Stimulated activated CD4-positive, alpha-beta T cell treated with anti-CD3 and anti-CD28 coated beads, TNF-alpha, amount 100 ng/mL, for 24 hours (primary cell): Measurements from ENCODE around the gene SREBF1.
"Not testable (repeated sequence)": the region's sequence is repeated elsewhere in the genome, so short reads cannot be mapped to it uniquely, and the experiment has no call there.

Source experiments
- DNase-seq, 3 experiments: peaks; one replicate each; pipeline ENCODE4 v3.0.0-alpha.2; 2020; ENCODE audit warnings: low read depth in 3 of 3

SREBF1 gene

DNA sequence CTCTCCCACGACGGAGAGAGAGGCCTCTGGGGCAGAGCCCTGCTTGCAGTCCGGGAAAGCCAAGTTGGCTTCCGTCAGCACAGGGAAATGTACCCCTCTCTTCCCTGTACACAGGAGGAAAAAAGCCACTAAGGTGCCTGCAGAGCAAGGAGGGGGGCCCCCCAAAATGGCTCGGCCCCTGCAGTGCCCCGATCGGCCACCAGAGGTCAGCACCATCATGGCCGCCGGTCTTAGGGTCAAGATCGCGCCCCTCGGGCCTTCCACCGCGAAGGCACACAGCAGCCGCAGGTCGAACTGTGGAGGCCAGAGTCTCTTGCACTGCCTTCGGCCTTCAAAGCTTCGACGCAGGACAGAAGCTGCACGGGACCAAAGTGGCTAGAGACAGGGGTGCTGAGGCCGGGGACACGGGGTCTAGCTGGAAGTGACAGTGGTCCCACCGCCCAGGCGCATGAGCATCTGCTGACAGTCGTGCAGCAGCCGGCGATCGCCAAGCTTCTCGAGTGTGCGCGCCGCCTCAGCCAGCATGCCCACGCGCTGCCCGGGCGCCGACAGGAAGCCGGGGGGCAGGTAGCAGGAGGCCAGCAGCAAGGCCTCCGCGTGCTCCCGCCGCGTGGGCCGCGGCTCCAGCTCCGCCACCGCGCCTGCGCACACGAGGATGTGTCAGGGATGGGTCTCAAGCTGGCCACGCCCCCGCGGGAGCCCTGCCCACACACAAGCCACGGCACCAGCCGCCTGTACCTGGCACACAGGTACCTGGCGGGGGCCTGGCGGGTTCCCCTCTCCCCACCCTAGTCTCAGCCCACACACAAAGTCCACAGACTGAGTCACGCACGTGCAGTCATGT is 24.4 kb downstream of the SREBF1 start:
- DNase-seq = peak in 2 of 3 experiments; percentile 29 to 50

DNA sequence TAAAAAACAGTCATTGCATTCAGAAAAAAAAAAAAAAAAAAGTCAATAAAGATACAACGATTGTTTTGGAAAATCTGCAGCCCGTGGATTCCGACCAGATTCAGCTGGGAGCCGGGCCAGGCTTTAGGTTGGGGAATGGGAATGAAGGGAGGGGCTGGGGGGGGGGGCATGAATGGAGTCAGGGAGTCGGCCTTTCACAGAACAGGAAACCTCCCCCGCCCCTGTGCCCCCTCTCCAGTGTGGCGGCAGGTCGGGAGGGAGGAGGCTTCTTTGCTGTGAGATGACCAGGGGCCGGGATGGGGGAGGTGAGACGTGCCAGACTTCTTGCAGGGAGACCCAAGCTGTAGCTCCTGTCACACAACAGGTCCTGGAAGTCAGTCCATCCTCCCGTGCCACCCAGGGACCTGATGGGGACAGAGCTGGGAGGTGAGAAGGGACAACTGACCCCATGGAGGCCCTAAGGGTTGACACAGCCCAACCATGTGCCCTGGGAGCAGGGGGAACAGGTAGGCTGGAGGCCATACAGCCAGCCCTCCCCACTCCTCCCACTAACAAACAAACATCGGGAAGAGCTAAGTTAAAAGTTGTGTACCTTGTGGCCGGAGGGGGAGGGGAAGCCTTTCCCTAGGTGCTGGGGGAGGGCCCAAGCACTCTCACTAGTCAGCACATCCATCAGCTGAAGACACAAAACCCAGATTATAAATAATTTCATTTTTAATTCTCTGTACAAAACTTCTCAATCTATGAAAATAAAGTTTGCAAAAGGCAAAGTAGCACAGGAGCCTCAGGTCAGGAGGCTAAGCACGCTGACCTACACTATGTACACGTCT is 25.2 kb downstream of the SREBF1 start:
- no peak for DNase-seq

DNA sequence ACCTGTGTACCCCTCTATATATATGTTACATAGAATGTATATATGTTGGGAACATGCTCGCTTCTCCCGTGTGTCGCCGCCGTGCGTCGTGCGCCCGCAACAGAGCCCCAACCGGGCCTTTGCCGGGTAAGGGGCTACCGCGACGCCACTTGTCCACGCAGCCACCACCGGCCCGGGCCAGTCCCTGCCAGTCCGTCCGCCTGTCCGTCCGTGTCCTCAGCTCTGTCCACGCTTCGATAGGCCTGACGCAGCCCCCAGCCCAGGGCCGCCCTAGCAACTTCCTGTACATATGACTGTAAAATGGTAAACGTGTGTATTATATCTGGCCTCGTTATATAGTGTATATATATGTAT is 25.9 kb downstream of the SREBF1 start:
- no peak for DNase-seq

DNA sequence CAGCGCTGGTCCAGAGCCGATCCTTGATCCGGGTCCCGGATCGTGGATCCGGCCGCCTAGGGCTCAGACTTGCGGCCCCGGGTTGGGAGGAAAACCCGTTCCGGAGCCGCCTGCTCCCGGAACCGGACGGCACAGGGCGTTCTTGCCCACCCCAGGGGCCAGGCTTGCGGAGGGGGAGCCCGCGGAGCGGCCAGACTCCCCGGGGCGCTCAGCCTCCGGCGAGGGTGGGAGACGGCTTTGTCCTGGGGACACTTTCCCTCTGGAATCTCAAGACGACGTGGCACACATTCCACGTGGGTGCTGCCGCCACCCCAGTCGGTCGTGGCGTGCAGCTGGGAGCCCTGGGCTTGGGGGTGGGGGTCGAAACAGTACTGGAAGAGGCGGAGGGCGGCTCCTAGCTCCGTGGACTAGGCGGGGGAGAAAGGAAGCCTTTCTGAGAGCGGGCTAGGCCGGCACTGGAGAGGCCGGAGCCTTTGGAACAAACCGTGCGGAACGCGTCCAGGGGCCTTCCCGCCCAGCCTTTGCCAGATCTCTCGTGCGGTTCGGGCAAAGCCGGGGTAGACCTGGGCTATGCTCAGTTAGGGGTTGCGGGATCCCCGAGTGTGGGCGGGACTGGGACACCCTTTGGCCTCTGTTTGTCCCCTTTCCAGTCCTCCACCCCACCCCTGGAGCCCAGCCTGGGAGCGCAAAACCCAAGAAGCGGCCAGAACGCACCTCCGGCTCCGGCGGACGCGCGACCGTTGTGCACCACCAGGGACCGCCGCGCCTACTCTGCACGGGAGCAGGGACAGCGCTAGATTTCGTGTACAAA is 26.5 kb downstream of the SREBF1 start:
- DNase-seq = no peak

DNA sequence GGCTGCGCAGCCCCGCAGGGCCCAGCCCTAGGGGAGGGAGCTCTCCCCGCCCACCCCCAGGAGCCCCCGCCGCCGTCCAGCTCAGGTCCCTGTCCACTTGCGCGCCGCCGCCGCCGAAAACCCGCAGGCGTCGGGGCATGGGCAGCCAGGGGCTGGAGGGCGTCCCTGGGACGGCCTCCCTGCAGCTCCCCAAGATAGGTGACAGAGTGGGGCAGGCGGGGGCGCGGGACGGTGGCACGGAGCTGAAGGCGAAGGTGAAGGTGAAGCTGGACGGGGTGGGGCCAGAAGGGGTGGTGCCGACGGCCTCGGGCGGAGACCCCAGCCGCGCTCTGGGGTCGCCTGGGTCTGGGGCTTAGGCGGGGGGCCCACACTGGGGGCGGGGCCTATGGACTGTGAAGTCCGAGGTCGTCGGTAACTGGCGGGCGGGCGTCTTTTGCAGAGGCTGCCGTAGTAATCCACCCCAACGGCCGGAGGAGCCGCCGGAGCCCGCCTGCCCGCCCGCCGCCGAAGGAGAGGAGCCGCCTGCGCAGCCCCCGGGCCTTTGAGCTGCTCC is 27.2 kb downstream of the SREBF1 start:
- no peak for DNase-seq

DNA sequence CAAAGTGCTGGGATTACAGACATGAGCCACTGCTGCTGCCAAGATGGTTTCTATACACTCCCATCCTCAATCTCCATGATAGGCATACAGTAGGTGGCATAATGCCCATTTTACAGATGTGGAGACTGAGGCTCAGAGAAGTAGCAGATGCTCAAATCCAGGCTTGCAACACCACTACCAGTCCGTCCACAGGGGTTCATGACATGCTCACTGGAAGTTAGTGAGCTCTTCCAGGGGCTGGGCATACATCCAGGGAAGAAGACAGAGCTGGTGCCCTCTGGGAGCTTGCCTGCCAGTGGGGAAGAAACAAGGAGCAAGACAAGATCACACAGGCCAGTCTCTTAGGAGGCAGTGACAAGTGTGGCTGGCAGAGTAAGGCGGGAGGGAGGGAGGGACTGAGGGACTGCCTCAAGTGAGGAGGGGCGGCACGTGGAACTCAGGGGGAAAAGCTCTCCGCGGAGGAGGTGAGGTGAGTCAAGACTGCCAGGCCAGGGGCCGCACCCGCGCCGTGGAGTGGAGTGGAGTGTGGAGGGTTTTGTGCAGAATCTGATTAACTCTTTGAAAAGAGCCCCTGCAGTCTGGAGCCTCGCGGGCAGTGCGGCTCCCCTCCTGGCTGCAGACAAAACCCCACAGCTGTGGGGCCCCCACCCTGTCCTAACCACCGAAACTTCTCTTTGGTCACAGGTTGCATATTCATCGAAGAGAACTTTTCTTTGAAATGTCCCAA is 27.9 kb downstream of the SREBF1 start:
- no peak for DNase-seq

DNA sequence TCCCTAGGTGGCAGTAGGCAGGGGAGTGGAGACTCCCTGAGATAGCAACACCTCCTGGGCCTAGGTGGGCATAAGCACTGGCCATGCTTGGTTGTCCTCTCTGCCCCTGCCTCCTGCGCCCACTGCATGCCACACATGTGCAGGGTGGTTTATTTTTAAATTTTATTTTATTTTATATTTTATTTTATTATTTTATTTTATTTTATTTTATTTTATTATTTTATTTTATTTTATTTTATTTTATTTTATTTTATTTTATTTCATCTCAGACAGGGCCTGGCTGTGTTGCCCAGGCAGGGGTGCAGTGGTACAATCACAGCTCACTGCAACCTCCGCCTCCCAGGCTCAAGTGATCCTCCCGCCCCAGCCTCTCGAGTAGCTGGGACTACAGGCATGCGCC is 28.6 kb downstream of the SREBF1 start:
- DNase-seq = not testable (repeated sequence)

DNA sequence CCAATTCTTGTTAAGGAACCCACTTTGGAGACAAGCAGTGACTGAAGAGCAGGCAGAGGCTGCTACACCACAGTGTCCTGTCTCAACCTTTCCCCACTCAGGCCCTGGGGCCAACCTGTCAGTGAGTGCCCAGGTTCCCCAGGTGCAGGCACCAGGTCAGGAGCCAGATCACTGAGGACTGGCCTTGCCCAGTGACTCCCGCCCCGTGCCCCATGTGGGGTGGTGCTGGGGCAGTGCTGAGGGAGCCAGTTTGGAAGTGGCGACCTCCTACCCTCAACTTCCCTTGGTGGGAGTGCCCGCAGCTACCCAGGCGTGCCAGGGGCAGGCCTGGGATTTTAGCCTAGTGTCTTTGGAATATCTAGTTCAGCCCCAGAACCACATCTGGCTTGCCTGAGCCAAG is 29.3 kb downstream of the SREBF1 start:
- DNase-seq = no peak

DNA sequence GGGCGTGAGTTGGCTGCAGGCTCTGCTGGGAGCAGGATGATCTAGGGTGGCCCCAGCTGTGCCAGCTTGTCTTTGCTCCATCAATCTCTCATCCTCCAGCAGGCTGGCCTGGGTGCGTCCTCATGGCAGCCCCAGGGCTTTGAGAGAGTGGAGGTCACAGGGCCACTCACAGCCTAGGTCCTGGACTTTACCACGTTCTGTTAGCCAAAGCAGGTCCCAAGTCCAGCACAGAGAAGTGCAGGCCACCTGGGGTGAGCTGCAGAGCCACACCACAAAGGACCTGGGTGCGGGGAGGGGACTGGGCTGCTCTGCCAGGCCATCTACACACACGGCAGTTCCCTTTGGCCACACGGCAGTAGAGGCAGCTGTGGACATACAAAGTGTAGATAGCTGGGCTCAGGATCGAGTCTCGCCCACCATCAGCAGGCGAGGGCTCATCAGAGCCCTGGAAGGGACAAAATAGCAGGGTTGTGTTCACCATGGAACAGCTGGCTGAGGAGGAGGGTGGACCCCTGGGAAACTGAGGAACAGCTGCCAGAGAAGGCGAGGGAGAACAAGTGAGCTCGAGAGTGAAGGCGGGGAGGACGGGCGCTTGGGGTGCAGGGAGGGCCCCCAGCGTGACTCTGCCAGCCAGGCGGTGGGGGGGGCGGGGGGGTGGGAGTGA is 30.0 kb downstream of the SREBF1 start:
- no peak for DNase-seq

DNA sequence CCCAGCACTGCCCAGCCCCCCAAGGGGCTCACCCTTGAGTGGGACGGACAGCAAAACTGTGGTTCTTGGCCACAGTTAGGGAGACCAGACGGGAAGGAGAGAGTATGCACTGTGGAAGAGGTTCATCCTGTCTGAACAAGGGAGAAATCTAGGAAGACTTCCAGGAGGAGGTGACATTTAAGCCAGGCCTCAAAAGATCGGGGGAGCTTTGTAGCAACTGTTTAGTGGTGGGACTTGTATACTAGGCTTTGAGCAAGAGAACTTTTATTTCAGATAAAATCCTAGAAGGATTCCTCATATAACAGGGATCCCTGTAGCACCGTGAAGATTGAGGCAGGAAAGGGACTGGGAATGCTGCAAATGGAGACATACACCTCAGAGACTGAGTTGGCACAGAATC is 30.8 kb downstream of the SREBF1 start:
- no peak for DNase-seq

DNA sequence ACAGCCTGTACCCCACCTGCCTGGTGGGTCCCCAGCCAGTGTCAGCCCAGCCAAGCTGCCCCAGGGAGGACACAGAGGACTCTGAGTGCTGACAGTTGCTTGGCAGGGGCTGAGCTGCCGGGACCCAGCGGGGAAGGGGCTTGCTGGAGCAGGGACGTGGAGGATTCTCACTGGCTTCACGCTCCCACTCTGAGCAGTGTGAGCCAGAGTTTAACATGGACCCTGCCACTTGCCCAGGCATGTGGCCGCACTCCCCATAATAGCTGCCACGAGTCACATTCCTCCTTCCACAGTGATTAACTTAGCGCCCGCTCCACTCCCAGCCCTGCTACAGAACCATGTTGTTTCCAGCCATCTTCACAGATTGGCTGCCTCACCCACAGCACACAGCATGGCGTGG is 31.2 kb downstream of the SREBF1 start:
- DNase-seq = no peak

DNA sequence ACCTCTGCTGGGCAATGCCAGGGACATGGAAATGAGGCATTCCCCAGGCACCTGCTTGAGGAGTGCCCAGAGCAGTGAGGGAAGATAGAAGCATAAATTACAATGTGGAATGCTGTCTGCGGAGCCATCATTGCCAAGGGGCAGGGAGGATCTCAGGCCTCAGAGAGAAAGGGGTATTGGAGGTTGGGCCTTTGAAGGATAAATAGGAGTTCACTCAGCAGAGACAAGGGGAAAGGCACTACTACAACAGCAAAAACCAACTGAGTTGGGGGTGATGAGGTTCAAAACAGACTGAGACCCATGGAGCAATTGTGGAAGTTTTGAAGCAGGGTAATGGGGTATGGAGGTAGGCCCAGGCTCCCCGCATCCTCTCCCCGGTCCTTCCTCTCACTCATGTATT is 32.8 kb downstream of the SREBF1 start:
- DNase-seq = no peak

DNA sequence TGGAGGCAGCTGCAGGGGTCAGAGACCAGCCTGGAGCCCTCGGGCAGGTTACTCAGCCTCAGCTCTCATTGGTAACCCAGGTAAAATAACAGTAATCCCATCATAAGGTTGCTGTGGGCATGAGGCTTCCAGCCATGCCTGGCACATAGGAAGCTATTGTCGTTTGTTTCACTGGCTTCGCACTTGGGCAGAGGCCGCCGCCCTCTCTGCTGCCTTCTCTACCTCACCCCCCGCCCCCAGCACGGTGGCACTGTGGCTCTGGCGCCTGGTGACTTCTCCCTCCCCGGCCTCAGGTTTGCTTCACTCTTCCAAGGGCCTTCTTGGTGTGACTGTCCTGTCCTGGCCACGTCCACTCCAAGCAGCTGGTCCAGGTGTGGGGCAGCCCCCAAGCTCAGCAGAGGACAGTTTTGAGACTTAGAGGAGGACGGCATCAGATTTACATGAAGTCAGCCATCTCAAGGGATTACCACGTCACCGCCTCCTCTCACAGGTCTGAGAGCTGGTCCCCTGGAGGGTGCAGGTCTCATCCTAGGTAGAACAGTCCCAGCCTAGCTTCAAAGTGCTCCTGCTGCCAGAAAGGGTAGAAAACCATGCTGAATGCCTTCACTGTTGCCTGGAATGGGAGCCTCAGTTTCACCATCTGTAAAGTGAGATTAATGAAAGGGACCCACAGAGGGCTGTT is 34.8 kb downstream of the SREBF1 start:
- DNase-seq = no peak

DNA sequence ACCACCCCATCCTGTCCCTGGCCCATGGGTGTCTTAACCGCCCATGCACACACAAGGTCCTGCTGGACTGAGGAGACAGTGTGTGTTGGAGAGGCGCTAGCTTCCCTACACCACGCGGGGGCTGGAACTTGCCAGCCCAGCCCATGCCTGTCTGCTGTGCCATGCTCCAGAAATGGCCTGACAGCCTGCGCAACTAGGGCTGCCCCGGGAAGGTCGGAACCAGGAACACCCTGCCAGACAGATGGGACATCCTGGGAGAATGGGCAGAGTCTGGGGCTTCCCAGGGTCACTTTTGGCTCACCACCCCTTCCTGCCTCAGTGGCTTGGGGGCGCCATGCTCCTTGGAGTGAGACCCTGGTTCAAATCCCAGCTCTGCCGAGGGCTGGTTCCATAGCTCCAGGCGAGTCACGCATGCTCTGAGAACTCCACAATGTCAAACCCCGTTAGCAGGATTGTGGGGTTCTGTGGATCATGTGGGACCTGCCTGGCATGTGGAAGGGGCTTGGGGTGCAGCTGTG is 36.2 kb downstream of the SREBF1 start:
- DNase-seq = no peak

DNA sequence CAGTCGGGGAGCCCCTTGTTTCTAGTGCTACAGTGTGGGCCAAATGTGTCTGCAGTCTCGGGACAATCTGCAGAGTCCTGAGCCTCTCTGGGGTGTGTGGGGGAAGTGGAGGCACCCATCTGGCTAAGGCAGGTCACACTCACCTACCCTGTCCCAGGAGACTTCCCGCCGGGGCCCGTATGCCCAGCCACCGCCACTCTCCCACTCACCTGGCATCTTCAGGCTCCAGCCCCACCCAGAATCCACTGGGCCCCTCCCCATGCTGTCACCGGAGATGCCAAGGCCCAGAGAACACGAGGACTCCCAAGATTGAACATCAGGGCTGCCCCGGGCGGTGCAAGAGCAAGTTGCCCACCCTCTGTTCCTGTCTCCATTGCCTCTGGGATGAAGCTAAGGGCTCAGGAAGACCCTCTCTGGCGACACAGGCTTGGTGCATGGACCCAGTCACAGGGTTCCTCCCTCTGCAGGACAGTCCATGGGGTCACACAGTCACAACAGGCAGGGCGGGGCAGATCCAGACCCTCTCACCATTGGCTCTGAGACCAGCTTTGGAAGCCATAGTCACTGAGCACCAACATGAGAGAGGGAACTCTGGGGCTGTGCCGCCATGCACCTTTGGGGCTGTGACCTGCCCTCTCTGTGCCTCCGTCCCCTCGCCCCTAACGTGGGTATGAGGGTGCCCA is 38.1 kb downstream of the SREBF1 start:
- DNase-seq = no peak

DNA sequence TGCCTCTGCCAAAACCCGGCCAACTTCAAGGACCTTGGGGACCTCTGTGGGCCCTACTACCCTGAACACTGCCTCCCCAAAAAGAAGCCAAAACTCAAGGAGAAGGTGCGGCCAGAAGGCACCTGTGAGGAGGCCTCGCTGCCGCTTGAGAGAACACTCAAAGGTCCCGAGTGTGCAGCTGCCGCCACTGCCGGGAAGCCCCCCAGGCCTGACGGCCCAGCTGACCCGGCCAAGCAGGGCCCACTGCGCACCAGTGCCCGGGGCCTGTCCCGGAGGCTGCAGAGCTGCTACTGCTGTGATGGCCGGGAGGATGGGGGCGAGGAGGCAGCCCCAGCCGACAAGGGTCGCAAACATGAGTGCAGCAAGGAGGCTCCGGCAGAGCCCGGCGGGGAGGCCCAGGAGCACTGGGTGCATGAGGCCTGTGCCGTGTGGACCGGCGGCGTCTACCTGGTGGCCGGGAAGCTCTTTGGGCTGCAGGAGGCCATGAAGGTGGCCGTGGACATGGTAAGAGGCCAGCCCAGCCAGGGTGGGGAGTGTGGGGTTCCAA is 38.7 kb downstream of the SREBF1 start:
- no peak for DNase-seq

DNA sequence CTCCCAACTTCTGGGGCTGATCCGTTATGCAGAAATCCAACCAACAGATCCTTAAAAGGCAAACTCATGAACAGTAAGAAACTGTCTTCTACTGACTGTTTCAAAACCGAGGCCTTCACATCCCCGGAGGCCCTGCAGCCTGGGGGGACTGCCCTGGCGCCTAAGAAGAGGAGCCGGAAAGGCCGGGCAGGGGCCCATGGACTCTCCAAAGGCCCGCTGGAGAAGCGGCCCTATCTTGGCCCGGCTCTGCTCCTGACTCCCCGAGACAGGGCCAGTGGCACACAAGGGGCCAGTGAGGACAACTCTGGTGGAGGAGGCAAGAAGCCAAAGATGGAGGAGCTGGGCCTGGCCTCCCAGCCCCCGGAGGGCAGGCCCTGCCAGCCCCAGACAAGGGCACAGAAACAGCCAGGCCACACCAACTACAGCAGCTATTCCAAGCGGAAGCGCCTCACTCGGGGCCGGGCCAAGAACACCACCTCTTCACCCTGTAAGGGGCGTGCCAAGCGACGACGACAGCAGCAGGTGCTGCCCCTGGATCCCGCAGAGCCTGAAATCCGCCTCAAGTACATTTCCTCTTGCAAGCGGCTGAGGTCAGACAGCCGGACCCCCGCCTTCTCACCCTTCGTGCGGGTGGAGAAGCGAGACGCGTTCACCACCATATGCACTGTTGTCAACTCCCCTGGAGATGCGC is 39.5 kb downstream of the SREBF1 start:
- DNase-seq = no peak

DNA sequence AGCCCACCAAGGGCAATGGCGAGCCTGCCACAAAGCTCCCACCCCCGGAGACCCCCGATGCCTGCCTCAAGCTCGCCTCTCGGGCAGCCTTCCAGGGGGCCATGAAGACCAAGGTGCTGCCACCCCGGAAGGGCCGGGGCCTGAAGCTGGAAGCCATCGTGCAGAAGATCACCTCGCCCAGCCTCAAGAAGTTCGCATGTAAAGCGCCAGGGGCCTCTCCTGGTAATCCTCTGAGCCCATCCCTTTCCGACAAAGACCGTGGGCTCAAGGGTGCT is 40.1 kb downstream of the SREBF1 start:
- DNase-seq = no peak
